Stimulated activated CD4-positive, alpha-beta T cell treated with anti-CD3 and anti-CD28 coated beads, Interleukin-15, amount 100 ng/mL, for 1 hour (primary cell): Measurements from ENCODE around the gene TVP23C.
"Not testable (repeated sequence)": the region's sequence is repeated elsewhere in the genome, so short reads cannot be mapped to it uniquely, and the experiment has no call there.

ENCODE experiments used
- DNase-seq, 2 donors: peaks; one replicate each; pipeline ENCODE4 v3.0.0-alpha.2; 2020; ENCODE audit warnings: low read depth in 1 of 2, low spot score in 1 of 2

The TVP23C gene

GRCh38 chr17:15526292-15527218 is 36.7 kb downstream of the TVP23C start:
- not testable (repeated sequence) for DNase-seq

GRCh38 chr17:15524990-15525985 is 38.0 kb downstream of the TVP23C start:
- not testable (repeated sequence) for DNase-seq

- no peak for DNase-seq
These were observed 47.1 kb downstream of the TVP23C start for GRCh38 chr17:15516150-15516549.

- DNase-seq = no peak
These were observed 48.8 kb downstream of the TVP23C start for GRCh38 chr17:15514469-15514868.

- no peak for DNase-seq
These were observed 49.3 kb downstream of the TVP23C start for GRCh38 chr17:15513856-15514459.

- DNase-seq = no peak
These were observed 50.1 kb downstream of the TVP23C start for GRCh38 chr17:15513058-15513791.

- no peak for DNase-seq
These were observed 51.1 kb downstream of the TVP23C start for GRCh38 chr17:15512071-15512709.

GRCh38 chr17:15511142-15511541 is 52.1 kb downstream of the TVP23C start:
- no peak for DNase-seq

- DNase-seq = no peak
These were observed 52.9 kb downstream of the TVP23C start for GRCh38 chr17:15510361-15510760.

GRCh38 chr17:15509095-15509494 is 54.2 kb downstream of the TVP23C start:
- no peak for DNase-seq

GRCh38 chr17:15508466-15508865 is 54.8 kb downstream of the TVP23C start:
- no peak for DNase-seq

GRCh38 chr17:15507896-15508295 is 55.4 kb downstream of the TVP23C start:
- no peak for DNase-seq

- DNase-seq = no peak
These were observed 56.3 kb downstream of the TVP23C start for GRCh38 chr17:15507001-15507400.

GRCh38 chr17:15505708-15506107 is 57.6 kb downstream of the TVP23C start:
- DNase-seq = not testable (repeated sequence)

- DNase-seq = no peak
These were observed 59.6 kb downstream of the TVP23C start for GRCh38 chr17:15503731-15504130.

GRCh38 chr17:15502369-15503112 is 60.7 kb downstream of the TVP23C start:
- peak; percentile 7 to 64 for DNase-seq

GRCh38 chr17:15501793-15502192 is 61.5 kb downstream of the TVP23C start:
- no peak for DNase-seq

- DNase-seq = no peak
These were observed 62.0 kb downstream of the TVP23C start for GRCh38 chr17:15501282-15501681.

- DNase-seq = no peak
These were observed 65.2 kb downstream of the TVP23C start for GRCh38 chr17:15498107-15498506.
